Islet precursor cell (in vitro differentiated cells): Measurements from ENCODE around the gene MAP3K20.
A peak's percentile ranks its signal among the peaks of the same experiment; 100 is the strongest.
"Not testable (repeated sequence)": the region's sequence is repeated elsewhere in the genome, so short reads cannot be mapped to it uniquely, and the experiment has no call there.

Experiments used
- DNase-seq: peaks from one replicate; pipeline ENCODE4 v3.0.0-alpha.2; 2018

Gene MAP3K20

GRCh38 chr2:173161507-173161906 lies 85.9 kb downstream of the MAP3K20 start:
- no peak for DNase-seq

- DNase-seq, result not testable (repeated sequence)
Observed at GRCh38 chr2:173163357-173163756, 87.7 kb downstream of the MAP3K20 start.

GRCh38 chr2:173164396-173164795 lies 88.8 kb downstream of the MAP3K20 start:
- DNase-seq, result no peak

- DNase-seq, result no peak
Observed at GRCh38 chr2:173165443-173166238, 90.0 kb downstream of the MAP3K20 start.

- DNase-seq, result no peak
Observed at GRCh38 chr2:173171321-173171720, 95.7 kb downstream of the MAP3K20 start.

- no peak for DNase-seq
Observed at GRCh38 chr2:173171924-173172643, 96.4 kb downstream of the MAP3K20 start.

GRCh38 chr2:173174339-173174738 lies 98.7 kb downstream of the MAP3K20 start:
- not testable (repeated sequence) for DNase-seq

- no peak for DNase-seq
Observed at GRCh38 chr2:173175222-173175621, 99.6 kb downstream of the MAP3K20 start.

- DNase-seq, result no peak
Observed at GRCh38 chr2:173181982-173182381, 106.3 kb downstream of the MAP3K20 start.

- DNase-seq, result peak; percentile 77
Observed at GRCh38 chr2:173184031-173185004, 108.7 kb downstream of the MAP3K20 start.

- no peak for DNase-seq
Observed at GRCh38 chr2:173185437-173185836, 109.8 kb downstream of the MAP3K20 start.

GRCh38 chr2:173187941-173188788 lies 112.5 kb downstream of the MAP3K20 start:
- no peak for DNase-seq

- DNase-seq, result peak; percentile 74
Observed at GRCh38 chr2:173191601-173192000, 116.0 kb downstream of the MAP3K20 start.

- no peak for DNase-seq
Observed at GRCh38 chr2:173192071-173192470, 116.4 kb downstream of the MAP3K20 start.

GRCh38 chr2:173193925-173194324 lies 118.3 kb downstream of the MAP3K20 start:
- peak; percentile 74 for DNase-seq

- no peak for DNase-seq
Observed at GRCh38 chr2:173195100-173195499, 119.5 kb downstream of the MAP3K20 start.

- no peak for DNase-seq
Observed at GRCh38 chr2:173196080-173196479, 120.4 kb downstream of the MAP3K20 start.

GRCh38 chr2:173196638-173197037 lies 121.0 kb downstream of the MAP3K20 start:
- no peak for DNase-seq

GRCh38 chr2:173198327-173198726 lies 122.7 kb downstream of the MAP3K20 start:
- DNase-seq, result no peak

GRCh38 chr2:173199294-173199693 lies 123.6 kb downstream of the MAP3K20 start:
- no peak for DNase-seq

- DNase-seq, result no peak
Observed at GRCh38 chr2:173202570-173202969, 126.9 kb downstream of the MAP3K20 start.

- DNase-seq, result no peak
Observed at GRCh38 chr2:173204316-173204715, 128.7 kb downstream of the MAP3K20 start.
